HG03135 (cell line): ENCODE results near the gene PRSS1.
"Not testable (repeated sequence)": the region's sequence is repeated elsewhere in the genome, so short reads cannot be mapped to it uniquely, and the experiment has no call there.

ENCODE experiments used
- ATAC-seq: cut with Tn5 transposase; IDR thresholded peaks from one replicate; pipeline ENCODE4 v1.9.1; 2021; ENCODE audit warnings: mild to moderate bottlenecking, moderate library complexity; ENCODE audit not compliant: unreplicated experiment

Gene PRSS1

DNA sequence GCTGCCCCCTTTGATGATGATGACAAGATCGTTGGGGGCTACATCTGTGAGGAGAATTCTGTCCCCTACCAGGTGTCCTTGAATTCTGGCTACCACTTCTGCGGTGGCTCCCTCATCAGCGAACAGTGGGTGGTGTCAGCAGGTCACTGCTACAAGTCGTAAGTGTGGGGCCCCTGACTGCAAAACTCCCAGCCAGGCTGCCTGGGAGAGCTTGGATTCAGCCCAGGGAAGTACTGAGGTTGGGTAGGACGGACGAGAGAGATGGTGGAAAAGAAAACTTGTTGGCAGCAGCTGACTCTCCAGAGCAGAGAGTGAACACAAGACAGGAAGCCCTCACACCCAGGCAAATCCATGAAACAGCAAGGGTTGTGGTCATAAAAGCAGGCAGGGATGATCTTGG, 22.8 kb downstream of the PRSS1 start:
- ATAC-seq: no peak

DNA sequence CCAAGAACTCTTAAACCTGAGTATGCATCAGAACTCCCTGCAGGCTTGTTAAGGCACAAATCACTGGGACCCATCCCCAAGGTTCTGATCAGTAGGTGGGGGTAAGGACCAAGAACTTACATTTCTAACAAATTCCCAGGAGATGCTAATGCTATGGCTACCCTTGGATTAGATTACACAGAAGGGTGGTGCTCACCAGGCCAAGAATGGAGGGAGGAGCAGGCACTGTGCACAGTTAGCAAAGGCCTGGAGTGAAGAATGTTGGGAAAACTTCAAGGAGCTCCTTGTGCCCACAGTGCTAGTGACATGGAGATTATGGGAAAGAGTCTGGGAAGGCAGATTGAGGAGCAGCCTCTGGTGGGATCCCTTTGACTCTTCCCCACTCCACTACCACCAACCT, 23.4 kb downstream of the PRSS1 start:
- ATAC-seq: no peak

DNA sequence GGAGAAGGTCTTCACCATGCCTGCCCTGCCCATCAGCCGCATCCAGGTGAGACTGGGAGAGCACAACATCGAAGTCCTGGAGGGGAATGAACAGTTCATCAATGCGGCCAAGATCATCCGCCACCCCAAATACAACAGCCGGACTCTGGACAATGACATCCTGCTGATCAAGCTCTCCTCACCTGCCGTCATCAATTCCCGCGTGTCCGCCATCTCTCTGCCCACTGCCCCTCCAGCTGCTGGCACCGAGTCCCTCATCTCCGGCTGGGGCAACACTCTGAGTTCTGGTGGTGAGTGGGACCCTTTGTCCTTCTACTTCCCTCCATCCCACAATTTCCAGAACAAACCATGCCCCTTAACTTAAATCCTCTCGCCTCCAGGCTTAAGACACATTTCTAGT, 24.0 kb downstream of the PRSS1 start:
- no peak for ATAC-seq

DNA sequence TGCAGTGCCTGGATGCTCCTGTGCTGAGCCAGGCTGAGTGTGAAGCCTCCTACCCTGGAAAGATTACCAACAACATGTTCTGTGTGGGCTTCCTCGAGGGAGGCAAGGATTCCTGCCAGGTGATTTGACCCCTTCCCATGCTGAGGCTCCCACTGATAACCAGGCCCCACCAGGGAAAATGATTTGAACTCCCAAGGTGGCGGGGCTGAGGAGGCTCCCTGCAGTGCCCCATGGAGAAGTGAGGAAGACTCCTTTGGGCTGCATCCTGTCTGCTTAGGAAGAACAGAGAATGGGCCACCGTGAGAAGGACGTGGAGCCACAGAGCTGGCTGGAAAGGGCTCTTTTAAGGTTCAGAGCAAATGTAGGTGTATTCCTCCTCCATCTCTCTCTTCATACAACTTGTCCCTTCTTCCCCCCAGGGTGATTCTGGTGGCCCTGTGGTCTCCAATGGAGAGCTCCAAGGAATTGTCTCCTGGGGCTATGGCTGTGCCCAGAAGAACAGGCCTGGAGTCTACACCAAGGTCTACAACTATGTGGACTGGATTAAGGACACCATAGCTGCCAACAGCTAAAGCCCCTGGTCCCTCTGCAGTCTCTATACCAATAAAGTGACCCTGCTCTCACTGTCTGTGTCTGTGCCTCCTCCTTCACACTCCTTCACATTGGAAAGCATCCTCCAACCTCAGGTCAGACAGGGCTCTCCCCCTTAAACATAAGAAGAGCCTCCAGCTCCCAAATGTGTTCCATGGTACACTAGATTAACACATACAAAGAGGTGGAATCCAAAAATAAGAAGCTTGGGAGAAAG, 24.9 kb downstream of the PRSS1 start:
- ATAC-seq: no peak

DNA sequence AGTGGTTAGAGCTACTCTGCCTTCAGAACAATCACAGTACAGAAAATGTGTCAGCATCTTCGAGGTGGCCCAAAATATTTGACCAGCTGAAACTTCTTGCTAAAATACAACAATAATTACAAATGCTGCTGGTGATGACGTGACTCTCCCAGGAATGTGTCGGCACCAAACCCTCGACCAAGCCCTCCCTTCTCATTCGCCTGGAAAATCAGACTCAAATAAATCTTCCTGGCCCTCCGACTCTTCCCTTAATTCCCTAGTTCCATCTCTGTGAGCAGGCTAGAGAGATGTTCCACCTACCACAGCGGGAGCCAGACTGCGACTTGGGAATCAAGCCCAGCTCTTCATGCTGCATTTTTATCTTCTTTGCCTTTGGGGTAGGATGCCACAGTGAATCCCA, 25.6 kb downstream of the PRSS1 start:
- ATAC-seq: no peak

DNA sequence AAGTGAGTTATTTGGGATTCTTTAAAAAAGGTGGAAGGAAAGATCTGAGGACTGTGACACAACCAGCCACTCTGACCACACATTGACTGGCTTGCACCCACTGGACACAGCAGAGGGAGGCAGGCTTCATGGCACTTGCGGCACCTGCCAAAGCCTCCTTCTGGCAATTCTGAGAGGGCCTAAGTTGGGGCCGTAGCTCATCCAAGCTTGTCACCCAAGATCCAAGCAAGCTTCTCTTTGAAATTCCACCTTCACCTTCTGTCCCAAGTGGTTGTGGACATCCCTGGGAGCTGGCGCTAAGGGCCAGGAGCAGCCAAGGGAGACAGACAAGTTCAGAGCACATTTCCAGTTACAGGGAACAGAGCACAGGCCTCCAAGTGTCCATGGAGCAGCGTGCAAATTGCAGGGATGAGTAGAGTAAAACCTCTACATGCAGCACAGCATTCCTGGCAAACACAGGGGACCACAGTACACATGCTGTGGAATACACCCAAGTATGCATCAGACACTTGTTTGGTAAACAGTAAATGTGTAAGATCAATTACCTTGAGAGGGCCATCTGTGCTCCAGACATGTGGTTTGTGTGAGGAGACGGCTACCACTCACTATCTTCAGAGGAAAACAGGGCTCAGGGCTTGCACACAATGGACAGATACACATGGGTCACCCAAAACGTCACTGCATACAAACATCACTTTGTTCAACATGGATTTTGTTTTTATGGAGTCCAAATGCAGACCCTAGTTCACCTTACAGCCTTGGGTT, 26.3 kb downstream of the PRSS1 start:
- ATAC-seq: not testable (repeated sequence)

DNA sequence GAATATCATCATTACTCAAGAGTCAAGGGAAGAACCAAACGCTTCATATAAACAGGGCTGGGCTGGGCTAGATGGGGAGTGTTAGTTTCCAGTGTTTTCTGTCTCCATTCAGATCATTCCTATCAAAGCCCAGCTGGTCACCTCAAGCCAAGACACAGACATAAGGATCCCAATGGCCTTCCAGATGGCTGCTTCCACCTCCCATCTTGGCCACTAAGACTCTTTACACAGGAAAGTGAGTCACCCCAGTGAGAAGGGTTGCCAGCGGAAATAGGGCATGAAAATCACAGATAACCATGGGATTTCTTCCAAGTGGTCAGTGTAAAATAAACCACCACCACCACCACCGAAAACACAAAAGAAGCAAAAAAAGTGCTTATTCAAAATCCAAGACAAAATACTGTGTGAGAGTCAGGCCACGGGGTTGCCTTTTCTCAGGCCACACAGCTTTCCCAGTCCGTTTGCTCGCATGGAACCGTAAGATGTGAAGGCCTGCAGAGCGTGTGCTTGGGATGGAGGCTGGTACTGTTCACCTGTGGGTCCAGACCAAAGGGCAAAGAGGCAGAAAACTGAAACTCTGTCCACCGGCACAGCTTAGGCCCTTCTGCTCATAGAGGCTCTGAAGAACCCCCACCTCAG, 27.1 kb downstream of the PRSS1 start:
- no peak for ATAC-seq

DNA sequence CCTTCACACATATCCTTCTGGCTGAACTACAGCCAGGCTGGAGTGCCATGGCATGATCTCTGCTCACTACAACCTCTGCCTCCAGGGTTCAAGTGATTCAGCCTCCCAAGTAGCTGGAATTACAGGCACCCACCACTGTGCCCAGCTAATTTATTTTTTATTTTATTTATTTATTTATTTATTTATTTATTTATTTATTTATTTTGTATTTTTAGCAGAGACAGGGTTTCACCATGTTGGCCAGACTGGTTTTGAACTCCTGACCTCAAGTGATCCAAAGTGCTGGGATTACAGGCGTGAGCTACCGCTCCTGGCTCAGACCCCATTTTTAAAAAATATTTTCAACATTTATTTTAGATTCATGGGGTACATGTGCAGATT, 27.6 kb downstream of the PRSS1 start:
- ATAC-seq: not testable (repeated sequence)

DNA sequence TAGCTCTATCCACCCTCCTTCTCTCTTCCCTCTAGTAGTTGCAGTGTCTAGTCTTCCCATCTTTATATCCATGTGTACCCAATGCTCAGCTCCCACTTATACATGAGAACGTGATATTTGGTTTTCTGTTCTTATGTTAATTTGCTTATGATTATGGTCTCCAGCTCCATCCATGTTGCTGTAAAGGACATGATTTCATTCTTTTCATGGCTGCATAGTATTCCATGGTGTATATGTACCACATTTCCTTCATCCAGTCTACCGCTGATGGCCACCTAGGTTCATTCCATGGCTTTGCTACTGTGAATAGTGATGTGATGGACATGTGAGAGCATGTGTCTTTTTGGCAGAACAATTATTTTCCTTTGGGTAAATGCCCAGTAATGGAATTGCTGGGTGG, 28.0 kb downstream of the PRSS1 start:
- ATAC-seq: no peak

DNA sequence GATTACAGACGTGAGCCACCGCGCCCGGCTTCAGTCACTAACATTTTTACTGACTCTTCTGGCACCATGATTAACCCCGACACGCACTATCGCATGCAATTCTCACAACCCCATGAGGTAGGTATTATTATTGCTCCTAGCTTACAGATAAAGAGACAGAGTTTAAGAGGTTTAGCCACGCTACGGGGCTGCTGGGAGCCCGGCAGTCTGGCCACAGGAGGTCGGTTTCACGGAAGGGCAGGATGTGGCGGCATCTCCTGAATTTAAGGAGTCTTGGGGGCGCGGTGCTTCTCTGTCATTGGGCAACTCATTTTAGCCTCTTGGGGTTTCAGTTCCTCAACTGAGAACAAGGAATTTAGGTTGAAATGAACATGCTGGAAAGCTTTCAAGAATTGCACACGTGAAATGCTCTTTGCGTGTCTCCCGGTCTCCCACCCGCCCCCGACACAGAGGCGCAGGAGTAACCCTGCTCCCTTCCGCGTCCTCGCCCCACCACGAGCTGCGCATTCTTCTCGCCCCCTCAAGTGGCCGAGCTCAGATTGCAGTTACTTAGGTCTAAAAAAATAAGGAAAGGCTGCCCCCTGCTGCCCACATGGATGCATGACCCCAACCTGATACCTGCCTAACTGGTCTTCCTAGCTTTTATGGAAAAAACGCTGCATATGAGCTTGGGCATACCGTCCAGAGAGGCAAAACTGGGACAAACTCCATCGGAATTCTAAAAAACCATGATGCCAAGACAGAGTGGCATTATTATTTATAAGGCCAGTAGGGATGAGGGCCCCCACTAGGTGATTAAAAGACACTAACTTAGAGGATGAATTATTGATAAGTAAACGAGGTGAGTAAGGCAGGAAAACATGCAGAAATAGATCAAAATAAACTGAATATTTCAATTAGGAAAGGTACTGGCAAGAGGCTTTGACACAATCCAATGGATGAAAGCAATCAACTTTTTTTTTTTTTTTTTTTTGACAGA, 33.9 kb downstream of the PRSS1 start:
- ATAC-seq: peak; percentile 94

DNA sequence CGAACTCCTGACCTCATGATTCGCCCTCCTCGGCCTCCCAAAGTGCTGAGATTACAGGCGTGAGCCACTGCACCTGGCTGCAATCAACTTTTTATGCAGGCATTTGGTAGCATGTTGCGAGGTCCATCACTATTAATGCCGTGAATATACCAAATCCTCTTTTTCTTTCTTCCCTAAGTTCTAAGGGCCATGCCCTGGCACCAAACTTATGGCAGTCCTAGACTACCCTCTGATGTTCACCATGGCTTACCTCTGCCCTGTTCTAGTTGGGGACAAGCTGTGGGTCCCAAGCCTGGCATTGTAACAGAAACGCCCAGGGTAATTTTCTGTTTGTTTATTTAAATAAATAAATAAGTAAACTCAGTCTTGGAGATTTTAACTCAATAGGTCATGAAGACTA, 34.8 kb downstream of the PRSS1 start:
- ATAC-seq: no peak

DNA sequence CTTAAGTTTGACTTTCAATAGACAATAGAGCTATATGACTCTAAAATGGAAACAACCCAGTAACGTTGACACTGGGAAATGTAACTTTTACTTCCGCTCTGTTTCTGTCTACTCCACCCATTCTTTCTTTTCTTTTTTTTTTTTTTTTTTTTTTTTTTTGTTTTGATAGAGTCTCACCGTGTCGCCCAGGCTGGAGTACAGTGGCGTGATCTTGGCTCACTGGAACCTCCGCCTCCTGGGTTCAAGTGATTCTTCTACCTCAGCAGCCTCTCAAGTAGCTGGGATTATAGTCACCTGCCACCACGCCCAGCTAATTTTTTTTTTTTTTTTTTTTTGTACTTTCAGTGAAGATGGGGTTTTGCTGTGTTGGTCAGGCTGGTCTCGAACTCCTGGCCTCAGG, 35.4 kb downstream of the PRSS1 start:
- ATAC-seq: no peak

DNA sequence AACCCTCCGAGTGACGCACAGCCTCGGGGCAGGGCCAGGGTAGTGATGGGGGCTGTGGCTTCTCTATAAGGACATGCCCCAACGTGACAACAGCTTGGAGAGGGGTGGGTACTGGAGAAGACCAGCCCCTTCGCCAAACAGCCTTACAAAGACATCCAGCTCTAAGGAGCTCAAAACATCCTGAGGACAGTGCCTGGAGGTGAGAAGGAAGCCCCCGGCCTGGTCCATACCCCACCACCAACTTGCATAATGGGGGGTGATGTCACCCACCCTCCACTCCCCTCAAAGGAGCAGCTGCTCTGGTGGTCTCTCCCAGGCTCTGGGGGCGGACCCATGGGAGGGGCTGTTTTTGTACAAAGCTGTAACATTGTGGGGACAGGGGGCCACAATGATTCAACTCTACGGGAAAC, 36.6 kb downstream of the PRSS1 start:
- no peak for ATAC-seq

DNA sequence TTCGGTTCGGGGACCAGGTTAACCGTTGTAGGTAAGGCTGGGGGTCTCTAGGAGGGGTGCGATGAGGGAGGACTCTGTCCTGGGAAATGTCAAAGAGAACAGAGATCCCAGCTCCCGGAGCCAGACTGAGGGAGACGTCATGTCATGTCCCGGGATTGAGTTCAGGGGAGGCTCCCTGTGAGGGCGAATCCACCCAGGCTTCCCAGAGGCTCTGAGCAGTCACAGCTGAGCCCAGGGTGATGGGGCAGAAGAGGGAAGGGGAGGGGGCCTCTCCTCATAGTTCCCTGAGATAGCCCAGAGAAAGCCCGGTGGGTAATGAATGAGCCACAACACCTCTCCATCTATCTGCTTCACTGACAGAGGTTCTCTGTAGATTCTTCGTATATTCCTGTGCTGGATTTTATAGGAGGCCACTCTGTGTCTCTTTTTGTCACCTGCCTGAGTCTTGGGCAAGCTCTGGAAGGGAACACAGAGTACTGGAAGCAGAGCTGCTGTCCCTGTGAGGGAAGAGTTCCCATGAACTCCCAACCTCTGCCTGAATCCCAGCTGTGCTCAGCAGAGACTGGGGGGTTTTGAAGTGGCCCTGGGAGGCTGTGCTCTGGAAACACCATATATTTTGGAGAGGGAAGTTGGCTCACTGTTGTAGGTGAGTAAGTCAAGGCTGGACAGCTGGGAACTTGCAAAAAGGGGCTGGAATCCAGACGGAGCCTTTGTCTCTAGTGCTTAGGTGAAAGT, 37.9 kb downstream of the PRSS1 start:
- ATAC-seq: no peak

DNA sequence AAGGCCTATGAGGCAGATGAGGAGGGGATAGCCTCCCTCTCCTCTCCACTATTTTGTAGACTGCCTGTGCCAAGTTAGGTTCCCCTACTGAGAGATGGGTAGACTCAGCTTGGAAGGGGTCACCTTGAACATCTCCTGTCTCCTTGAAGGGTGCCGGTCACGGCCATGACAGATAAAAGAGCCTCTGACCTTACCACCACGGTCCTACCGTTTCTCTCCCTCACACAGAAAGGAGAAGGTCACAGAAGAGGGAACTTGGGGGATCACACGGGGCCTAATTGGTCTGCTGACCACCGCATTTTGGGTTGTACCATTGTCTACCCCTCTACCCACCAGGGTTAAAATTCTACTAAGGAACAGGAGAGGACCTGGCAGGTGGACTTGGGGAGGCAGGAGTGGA, 38.5 kb downstream of the PRSS1 start:
- ATAC-seq: no peak

DNA sequence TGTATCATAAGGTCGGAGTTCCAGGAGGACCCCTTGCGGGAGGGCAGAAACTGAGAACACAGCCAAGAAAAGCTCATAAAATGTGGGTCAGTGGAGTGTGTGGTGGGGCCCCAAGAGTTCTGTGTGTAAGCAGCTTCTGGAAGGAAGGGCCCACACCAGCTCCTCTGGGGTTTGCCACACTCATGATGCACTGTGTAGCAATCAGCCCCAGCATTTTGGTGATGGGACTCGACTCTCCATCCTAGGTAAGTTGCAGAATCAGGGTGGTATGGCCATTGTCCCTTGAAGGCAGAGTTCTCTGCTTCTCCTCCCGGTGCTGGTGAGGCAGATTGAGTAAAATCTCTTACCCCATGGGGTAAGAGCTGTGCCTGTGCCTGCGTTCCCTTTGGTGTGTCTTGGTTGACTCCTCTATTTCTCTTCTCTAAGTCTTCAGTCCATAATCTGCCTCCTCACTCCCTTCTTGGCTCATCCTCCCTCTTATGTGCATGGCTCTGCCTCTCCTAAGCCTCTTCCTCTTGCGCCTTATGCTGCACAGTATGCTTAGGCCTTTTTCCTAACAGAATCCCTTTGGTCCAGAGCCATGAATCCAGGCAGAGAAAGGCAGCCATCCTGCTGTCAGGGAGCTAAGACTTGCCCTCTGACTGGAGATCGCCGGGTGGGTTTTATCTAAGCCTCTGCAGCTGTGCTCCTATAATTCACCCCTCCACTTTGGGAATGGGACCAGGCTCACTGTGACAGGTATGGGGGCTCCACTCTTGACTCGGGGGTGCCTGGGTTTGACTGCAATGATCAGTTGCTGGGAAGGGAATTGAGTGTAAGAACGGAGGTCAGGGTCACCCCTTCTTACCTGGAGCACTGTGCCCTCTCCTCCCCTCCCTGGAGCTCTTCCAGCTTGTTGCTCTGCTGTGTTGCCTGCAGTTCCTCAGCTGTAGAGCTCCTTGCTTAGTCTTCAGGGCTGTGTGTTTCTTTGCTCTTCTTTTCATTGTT, 39.3 kb downstream of the PRSS1 start:
- ATAC-seq: no peak

DNA sequence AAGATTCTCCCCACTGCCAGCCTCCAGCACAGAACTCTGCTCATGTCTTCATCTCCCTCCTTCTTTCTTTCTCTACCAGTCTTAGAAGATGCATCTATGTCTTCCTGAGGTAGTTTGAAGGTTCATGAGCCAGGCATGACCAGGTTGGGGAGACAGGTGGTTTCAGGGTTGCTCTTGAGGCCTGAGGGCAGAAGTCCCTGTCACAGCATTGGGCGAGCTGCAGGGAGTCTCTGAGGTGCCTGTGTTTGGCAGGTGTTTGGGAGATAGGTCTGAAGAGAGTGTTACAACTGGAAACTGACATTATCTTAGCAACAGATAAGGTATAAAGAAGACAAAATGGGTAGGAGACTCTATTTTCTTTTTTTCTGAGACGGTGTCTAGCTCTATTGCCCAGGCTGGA, 40.2 kb downstream of the PRSS1 start:
- ATAC-seq: no peak

DNA sequence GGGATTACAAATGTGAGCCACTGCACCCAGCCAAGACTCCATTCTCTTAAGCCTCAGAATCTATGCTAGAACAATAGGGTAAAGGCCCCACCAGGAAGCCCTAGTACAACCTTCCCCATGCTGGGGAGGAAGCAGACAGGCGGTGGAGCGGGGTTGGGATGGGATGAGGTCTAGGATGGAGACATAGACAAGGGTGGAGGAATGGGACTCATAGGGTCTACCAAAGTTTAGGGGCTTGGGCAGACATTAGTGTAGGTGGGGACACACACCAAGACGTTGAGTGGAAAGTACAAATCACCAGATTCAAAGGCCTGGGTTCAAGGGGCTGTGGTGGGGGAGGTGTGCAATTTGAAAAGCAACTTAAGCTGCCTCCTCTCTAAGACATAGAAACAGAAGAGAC, 40.8 kb downstream of the PRSS1 start:
- no peak for ATAC-seq

DNA sequence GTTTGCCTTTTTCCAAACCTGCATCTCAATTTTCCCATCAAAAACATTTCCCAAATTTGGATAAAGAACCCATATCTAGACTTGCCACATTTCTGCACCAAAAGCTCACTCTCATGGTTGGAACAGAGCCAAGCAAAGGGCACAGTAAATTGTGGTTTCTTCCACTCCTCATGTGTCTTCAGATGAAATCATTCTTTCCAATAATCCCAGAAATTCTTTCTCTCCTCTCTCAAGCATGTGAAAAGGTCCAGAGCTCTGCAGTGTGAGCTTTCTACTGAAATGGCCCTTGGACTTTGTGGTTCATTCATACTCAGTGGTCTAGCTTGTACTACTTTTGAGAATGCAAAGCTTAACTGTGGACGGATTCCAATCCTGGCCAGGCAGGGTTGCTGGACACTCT, 41.3 kb downstream of the PRSS1 start:
- ATAC-seq: no peak
